ENCODE results near the gene RAB8A.

Gene RAB8A

GRCh38 chr19:16111160-16111908, at the start of gene RAB8A:
Gene RAB8A (plus strand): TSS chr19:16111889. CDS start chr19:16111902, 13 bp downstream.
- DNase-seq = peak; percentile 100

GRCh38 chr19:16061943-16062342, 49.7 kb upstream of the RAB8A start:
- no peak for DNase-seq

GRCh38 chr19:16062789-16063188, 48.9 kb upstream of the RAB8A start:
- no peak for DNase-seq

- no peak for DNase-seq
These were observed 47.3 kb upstream of the RAB8A start for GRCh38 chr19:16064209-16064889.

GRCh38 chr19:16066611-16067104, 45.0 kb upstream of the RAB8A start:
- DNase-seq = no peak

- DNase-seq = no peak
These were observed 44.3 kb upstream of the RAB8A start for GRCh38 chr19:16067205-16067938.

- DNase-seq = no peak
These were observed 42.9 kb upstream of the RAB8A start for GRCh38 chr19:16068696-16069259.

- no peak for DNase-seq
These were observed 41.8 kb upstream of the RAB8A start for GRCh38 chr19:16069813-16070365.

GRCh38 chr19:16070366-16070990, 41.2 kb upstream of the RAB8A start:
- no peak for DNase-seq

- DNase-seq = no peak
These were observed 40.5 kb upstream of the RAB8A start for GRCh38 chr19:16071072-16071691.

GRCh38 chr19:16073481-16073880, 38.2 kb upstream of the RAB8A start:
- DNase-seq = no peak

GRCh38 chr19:16073988-16074387, 37.7 kb upstream of the RAB8A start:
- DNase-seq = no peak

GRCh38 chr19:16074488-16075365, 37.0 kb upstream of the RAB8A start:
- no peak for DNase-seq

- no peak for DNase-seq
These were observed 36.1 kb upstream of the RAB8A start for GRCh38 chr19:16075430-16076153.

GRCh38 chr19:16076154-16076957, 35.3 kb upstream of the RAB8A start, which contains the start of gene TPM4:
Gene TPM4 (plus strand): TSS chr19:16076495. CDS start chr19:16076566, 71 bp downstream.
- peak; percentile 95 for DNase-seq

- DNase-seq = peak; percentile 82
These were observed 34.6 kb upstream of the RAB8A start for GRCh38 chr19:16076958-16077611.

GRCh38 chr19:16077984-16078758, 33.5 kb upstream of the RAB8A start:
- peak; percentile 85 for DNase-seq

Data from right forelimb (tissue), 1 donor.